ENCODE measurements around the gene NPEPPS. TPM values are rescaled to one million over a fixed set of nuclear protein-coding genes. Genes with fewer than 3 reads are reported as not detected.

The NPEPPS gene
- total and polyA plus RNA-seq, 2 donors (not counting 1 experiment from before 2014, with no cell fraction given): 127 to 144 TPM

- DNase-seq (ENCODE audit: low read depth in 2 of 2): peak; percentile 48 to 66
- Histone ChIP-seq H3K27me3 (ENCODE audit: control insufficient read depth, insufficient read depth, low read length) (no peaks in the 10 kb centered on the region), H3K4me2 (ENCODE audit: extremely low read depth, insufficient read depth, low read length) (no peak overlapping the region), H2AFZ (ENCODE audit: low read length) (no peak overlapping the region), H3K9ac (ENCODE audit: insufficient read depth, low read length) (no peak overlapping the region), H3K79me2 (ENCODE audit: control insufficient read depth, insufficient read depth, low read length) (peaks cover 11% of the 10 kb centered on the region), H3K27ac (ENCODE audit: insufficient read depth, low read length) (no peak overlapping the region), H4K20me1 (ENCODE audit: control insufficient read depth, extremely low read depth, insufficient read depth, low read length) (no peaks in the 10 kb centered on the region), H3K9me3 (ENCODE audit: control insufficient read depth, insufficient read depth, low read depth, low read length) (no peaks in the 10 kb centered on the region), H3K36me3 (ENCODE audit: control insufficient read depth, insufficient read depth, low read length) (peaks cover 23% of the 10 kb centered on the region), H3K4me1 (ENCODE audit: control insufficient read depth, extremely low read depth, insufficient read depth, low read length) (no peaks in the 10 kb centered on the region), H3K4me3 (replicated peaks in 1 of 4; ENCODE audit: control extremely low read depth in 1 of 4, insufficient read depth in 1 of 4, low read depth in 3 of 4, low read length in 4 of 4) (no peak overlapping the region)
- TF ChIP-seq EZH2 (IDR thresholded peaks at IDR 0.05; ENCODE audit: low read length, missing control alignments) (no peak), CTCF (conservative IDR thresholded peaks at IDR 0.05 in 1 of 2, IDR thresholded peaks at IDR 0.05 in 1 of 2; ENCODE audit: low read depth in 1 of 2, low read length in 2 of 2) (peak; percentile 72 to 74)
These were observed 133.2 kb downstream of the NPEPPS start for GRCh38 chr17:47663912-47664623.

- H3K36me3 ChIP-seq (ENCODE audit: control insufficient read depth, insufficient read depth, low read length): peaks cover 24% of the 10 kb centered on the region
- no peak overlapping the region for H3K4me3 ChIP-seq (replicated peaks in 1 of 4; ENCODE audit: control extremely low read depth in 1 of 4, insufficient read depth in 1 of 4, low read depth in 3 of 4, low read length in 4 of 4)
- H3K4me1 ChIP-seq (ENCODE audit: control insufficient read depth, extremely low read depth, insufficient read depth, low read length): no peaks in the 10 kb centered on the region
- H2AFZ ChIP-seq (ENCODE audit: low read length): no peak overlapping the region
- no peak overlapping the region for H3K27ac ChIP-seq (ENCODE audit: insufficient read depth, low read length)
- no peak for DNase-seq (ENCODE audit: low read depth in 2 of 2)
- no peak overlapping the region for H3K9ac ChIP-seq (ENCODE audit: insufficient read depth, low read length)
- TF ChIP-seq EZH2 (IDR thresholded peaks at IDR 0.05; ENCODE audit: low read length, missing control alignments): no peak
- TF ChIP-seq CTCF (conservative IDR thresholded peaks at IDR 0.05 in 1 of 2, IDR thresholded peaks at IDR 0.05 in 1 of 2; ENCODE audit: low read depth in 1 of 2, low read length in 2 of 2): no peak
- peaks cover 11% of the 10 kb centered on the region for H3K79me2 ChIP-seq (ENCODE audit: control insufficient read depth, insufficient read depth, low read length)
- H3K4me2 ChIP-seq (ENCODE audit: extremely low read depth, insufficient read depth, low read length): no peak overlapping the region
- no peaks in the 10 kb centered on the region for H4K20me1 ChIP-seq (ENCODE audit: control insufficient read depth, extremely low read depth, insufficient read depth, low read length)
- no peaks in the 10 kb centered on the region for H3K9me3 ChIP-seq (ENCODE audit: control insufficient read depth, insufficient read depth, low read depth, low read length)
- no peaks in the 10 kb centered on the region for H3K27me3 ChIP-seq (ENCODE audit: control insufficient read depth, insufficient read depth, low read length)
These were observed 133.7 kb downstream of the NPEPPS start for GRCh38 chr17:47664624-47664941.

GRCh38 chr17:47665655-47666054 lies 134.7 kb downstream of the NPEPPS start:
- H3K9ac ChIP-seq (ENCODE audit: insufficient read depth, low read length): no peak overlapping the region
- H2AFZ ChIP-seq (ENCODE audit: low read length): no peak overlapping the region
- no peak overlapping the region for H3K4me3 ChIP-seq (replicated peaks in 1 of 4; ENCODE audit: control extremely low read depth in 1 of 4, insufficient read depth in 1 of 4, low read depth in 3 of 4, low read length in 4 of 4)
- H3K27ac ChIP-seq (ENCODE audit: insufficient read depth, low read length): no peak overlapping the region
- peak in 1 of 2 donors; percentile 70 for DNase-seq (ENCODE audit: low read depth in 2 of 2)
- no peak overlapping the region for H3K4me2 ChIP-seq (ENCODE audit: extremely low read depth, insufficient read depth, low read length)
- H3K36me3 ChIP-seq (ENCODE audit: control insufficient read depth, insufficient read depth, low read length): peaks cover 32% of the 10 kb centered on the region
- TF ChIP-seq CTCF (conservative IDR thresholded peaks at IDR 0.05 in 1 of 2, IDR thresholded peaks at IDR 0.05 in 1 of 2; ENCODE audit: low read depth in 1 of 2, low read length in 2 of 2) (no peak), EZH2 (IDR thresholded peaks at IDR 0.05; ENCODE audit: low read length, missing control alignments) (no peak)
- H3K4me1 ChIP-seq (ENCODE audit: control insufficient read depth, extremely low read depth, insufficient read depth, low read length): no peaks in the 10 kb centered on the region
- peaks cover 10% of the 10 kb centered on the region for H3K79me2 ChIP-seq (ENCODE audit: control insufficient read depth, insufficient read depth, low read length)
- no peaks in the 10 kb centered on the region for H3K27me3 ChIP-seq (ENCODE audit: control insufficient read depth, insufficient read depth, low read length)
- no peaks in the 10 kb centered on the region for H3K9me3 ChIP-seq (ENCODE audit: control insufficient read depth, insufficient read depth, low read depth, low read length)
- no peaks in the 10 kb centered on the region for H4K20me1 ChIP-seq (ENCODE audit: control insufficient read depth, extremely low read depth, insufficient read depth, low read length)

Measured in fibroblast of lung (primary cell).